Hepatocyte (in vitro differentiated cells): ENCODE data around the gene INO80C.

Experiments
- CTCF ChIP-seq: fragments of 200-600 bp; sonication (generic); IDR thresholded peaks from 2 replicates; pipeline ENCODE4 v1.5.1; 2016; ENCODE audit warnings: antibody characterized with exemption, mild to moderate bottlenecking; ENCODE audit not compliant: poor library complexity
- EZH2 ChIP-seq: fragments of 200-600 bp; sonication (generic); IDR thresholded peaks from 2 replicates; pipeline ENCODE4 v1.6.1; 2016; ENCODE audit warnings: antibody characterized with exemption, mild to moderate bottlenecking, borderline replicate concordance

GRCh38 chr18:35508030-35508429 lies 10.3 kb upstream of the INO80C start:
- TF ChIP-seq CTCF (no peak), EZH2 (no peak)
